ENCODE measurements around the gene BCL2L15. TPM values are rescaled to one million over a fixed set of nuclear protein-coding genes. Genes with fewer than 3 reads are reported as not detected.
A peak's percentile ranks its signal among the peaks of the same experiment; 100 is the strongest.

The BCL2L15 gene
- 1 to 10 TPM; 1.0 to 6.2 (median 1.7) TPM for total RNA-seq

DNA sequence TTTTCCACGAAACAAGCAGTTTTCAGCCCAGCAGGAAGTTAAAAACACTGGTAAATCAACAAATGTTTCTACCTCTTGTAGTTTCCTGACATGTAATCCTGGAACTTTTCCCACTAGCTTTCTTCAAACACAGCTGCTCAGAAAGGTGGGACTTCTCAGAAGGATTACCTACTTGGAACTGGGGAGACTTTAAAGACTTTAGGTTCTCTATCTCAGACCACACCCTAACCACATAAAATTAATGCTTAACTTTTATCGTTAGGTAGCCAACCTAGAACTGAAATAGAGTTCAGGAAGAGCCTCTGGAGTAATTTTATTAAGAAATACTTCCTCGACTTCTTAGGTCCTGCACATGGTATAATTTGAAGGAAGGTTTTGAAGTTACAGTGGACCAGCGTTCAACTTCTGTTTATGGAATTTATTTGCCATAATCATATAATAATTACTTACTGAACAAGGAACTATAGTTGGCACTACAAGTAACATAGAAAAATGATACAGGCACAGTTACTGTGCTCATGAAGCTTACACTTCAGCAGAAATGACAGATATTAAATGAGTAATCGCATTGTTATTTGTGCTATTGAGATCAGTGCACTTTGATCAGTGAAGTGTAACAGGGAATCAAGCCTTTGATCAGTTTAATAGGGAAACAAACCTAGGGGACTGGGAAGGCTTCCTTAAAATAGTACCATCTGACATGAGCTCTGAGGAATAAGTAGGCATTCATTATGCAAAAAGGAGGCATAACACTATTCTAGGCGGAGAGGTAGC is at the start of gene BCL2L15:
BCL2L15 (minus strand) TSS at position 180 of the 774 bp plus-strand sequence. CDS start 206 bp downstream, outside the sequence.
- peak within 1 kb of the TSS in 2 of 4 donors; percentile 14 to 17 for H3K4me3 ChIP-seq
- H3K4me1 ChIP-seq = no peaks in the 10 kb centered on the region
- no peaks in the 10 kb centered on the region for H3K9me3 ChIP-seq
- no peaks in the 10 kb centered on the region for H3K27me3 ChIP-seq
- H3K27ac ChIP-seq = peak within 1 kb of the TSS; percentile 32 to 73 (median 55)
- TF ChIP-seq EP300 (IDR thresholded peaks at IDR 0.05) (no peak), POLR2AphosphoS5 (IDR thresholded peaks at IDR 0.05) (no peak)
- peak; percentile 24 to 81 for ATAC-seq (ENCODE audit: low FRiP score in 2 of 2)
- 54 to 65% methylated on average over 6 of the region's 6 CpGs for WGBS, 2 donors
- H3K36me3 ChIP-seq = no peaks in the 10 kb centered on the region
- DNase-seq = no peak

DNA sequence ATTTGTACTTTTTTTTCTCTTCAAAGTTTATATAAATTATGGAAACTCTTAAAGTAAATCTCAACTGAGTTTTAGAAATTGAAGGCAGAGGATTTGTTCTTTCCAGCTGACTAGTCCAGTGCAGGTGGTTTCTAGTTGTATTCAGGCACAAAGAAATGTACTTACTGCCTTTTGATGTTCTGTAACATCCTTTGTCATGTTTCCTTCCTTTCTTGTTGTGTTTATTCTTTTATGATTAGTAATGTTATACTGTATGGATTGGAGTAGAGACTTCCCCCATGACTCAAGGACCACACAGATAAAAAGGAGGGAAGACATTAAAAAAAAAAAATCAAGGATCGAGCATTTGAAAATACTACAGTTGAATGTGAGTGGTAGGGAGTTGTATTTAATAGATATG is 49.8 kb upstream of the BCL2L15 start:
- DNase-seq = no peak
- H3K27ac ChIP-seq = peak overlapping the region in 1 of 4 donors; percentile 35
- peaks cover 29 to 62% (median 45%) of the 10 kb centered on the region in 4 donors for H3K4me1 ChIP-seq
- WGBS, 2 donors = 47 to 63% methylated on average over 1 of the region's 1 CpG
- no peak overlapping the region for H3K4me3 ChIP-seq
- H3K9me3 ChIP-seq = no peaks in the 10 kb centered on the region
- no peak for ATAC-seq (ENCODE audit: low FRiP score in 2 of 2)
- peaks cover 5 to 19% (median 13%) of the 10 kb centered on the region in 4 donors for H3K36me3 ChIP-seq
- H3K27me3 ChIP-seq = no peaks in the 10 kb centered on the region
- TF ChIP-seq, protein P1, sequence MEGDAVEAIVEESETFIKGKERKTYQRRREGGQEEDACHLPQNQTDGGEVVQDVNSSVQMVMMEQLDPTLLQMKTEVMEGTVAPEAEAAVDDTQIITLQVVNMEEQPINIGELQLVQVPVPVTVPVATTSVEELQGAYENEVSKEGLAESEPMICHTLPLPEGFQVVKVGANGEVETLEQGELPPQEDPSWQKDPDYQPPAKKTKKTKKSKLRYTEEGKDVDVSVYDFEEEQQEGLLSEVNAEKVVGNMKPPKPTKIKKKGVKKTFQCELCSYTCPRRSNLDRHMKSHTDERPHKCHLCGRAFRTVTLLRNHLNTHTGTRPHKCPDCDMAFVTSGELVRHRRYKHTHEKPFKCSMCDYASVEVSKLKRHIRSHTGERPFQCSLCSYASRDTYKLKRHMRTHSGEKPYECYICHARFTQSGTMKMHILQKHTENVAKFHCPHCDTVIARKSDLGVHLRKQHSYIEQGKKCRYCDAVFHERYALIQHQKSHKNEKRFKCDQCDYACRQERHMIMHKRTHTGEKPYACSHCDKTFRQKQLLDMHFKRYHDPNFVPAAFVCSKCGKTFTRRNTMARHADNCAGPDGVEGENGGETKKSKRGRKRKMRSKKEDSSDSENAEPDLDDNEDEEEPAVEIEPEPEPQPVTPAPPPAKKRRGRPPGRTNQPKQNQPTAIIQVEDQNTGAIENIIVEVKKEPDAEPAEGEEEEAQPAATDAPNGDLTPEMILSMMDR (IDR thresholded peaks at IDR 0.05) = no peak
- TF ChIP-seq POLR2A (IDR thresholded peaks at IDR 0.05) (no peak), POLR2AphosphoS5 (IDR thresholded peaks at IDR 0.05) (no peak), EP300 (IDR thresholded peaks at IDR 0.05) (no peak)

DNA sequence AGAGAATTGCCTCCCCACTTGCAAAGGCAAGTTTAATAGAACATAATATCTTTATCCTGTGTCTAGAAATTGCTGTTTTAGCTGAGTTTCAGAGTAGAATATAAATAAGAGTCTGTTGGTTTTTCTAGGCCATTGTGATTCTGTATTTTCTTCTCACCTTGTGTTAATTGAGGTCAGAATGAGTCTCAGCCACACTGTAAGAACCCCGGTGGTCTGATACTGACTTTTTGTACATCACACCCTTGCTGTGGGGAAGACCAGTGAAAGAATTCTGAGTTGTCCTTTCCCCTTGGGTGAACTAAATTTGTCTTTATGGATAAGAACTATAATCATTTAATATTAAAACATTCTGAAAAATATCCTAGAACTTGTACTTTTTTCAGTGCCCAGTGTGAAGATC is 48.6 kb upstream of the BCL2L15 start:
- Histone ChIP-seq H3K9me3 (no peaks in the 10 kb centered on the region), H3K36me3 (peaks cover 5 to 7% (median 7%) of the 10 kb centered on the region in 4 donors), H3K4me3 (no peak overlapping the region), H3K27me3 (no peaks in the 10 kb centered on the region), H3K4me1 (peaks cover 39 to 71% (median 54%) of the 10 kb centered on the region in 4 donors), H3K27ac (no peak overlapping the region)
- no peak for ATAC-seq (ENCODE audit: low FRiP score in 2 of 2)
- WGBS, 2 donors = 70 to 82% methylated on average over 1 of the region's 1 CpG
- no peak for DNase-seq
- TF ChIP-seq POLR2AphosphoS5 (IDR thresholded peaks at IDR 0.05) (no peak), EP300 (IDR thresholded peaks at IDR 0.05) (no peak), POLR2A (IDR thresholded peaks at IDR 0.05) (no peak)
- TF ChIP-seq, protein P1 (IDR thresholded peaks at IDR 0.05) = no peak

DNA sequence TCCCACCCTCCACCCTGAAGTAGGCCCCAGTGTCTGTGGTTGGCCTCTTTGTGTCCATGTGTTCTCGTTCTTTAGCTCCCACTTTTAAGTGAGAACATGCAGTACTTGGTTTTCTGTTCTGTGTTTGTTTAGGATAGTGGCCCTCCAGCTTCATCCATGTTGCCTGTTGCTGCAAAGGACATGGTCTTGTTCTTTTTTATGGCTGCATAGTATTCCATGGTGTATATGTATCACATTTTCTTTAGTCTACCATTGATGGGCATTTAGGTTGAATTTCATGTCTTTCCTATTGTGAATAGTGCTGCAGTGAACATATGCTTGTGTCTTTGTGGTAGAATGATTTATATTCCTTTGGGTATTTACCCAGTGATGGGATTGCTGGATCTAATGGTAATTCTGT is 47.8 kb upstream of the BCL2L15 start:
- Histone ChIP-seq H3K9me3 (no peaks in the 10 kb centered on the region), H3K27ac (no peak overlapping the region), H3K4me3 (no peak overlapping the region), H3K36me3 (no peaks in the 10 kb centered on the region), H3K27me3 (no peaks in the 10 kb centered on the region), H3K4me1 (peaks cover 44 to 72% (median 52%) of the 10 kb centered on the region in 4 donors)
- ATAC-seq (ENCODE audit: low FRiP score in 2 of 2) (no peak), DNase-seq (no peak)
- WGBS, 2 donors = 93 to 100% methylated on average over 1 of the region's 1 CpG
- TF ChIP-seq EP300 (IDR thresholded peaks at IDR 0.05) (no peak), POLR2AphosphoS5 (IDR thresholded peaks at IDR 0.05) (no peak), POLR2A (IDR thresholded peaks at IDR 0.05) (no peak)
- TF ChIP-seq, protein P1 (IDR thresholded peaks at IDR 0.05) = no peak

DNA sequence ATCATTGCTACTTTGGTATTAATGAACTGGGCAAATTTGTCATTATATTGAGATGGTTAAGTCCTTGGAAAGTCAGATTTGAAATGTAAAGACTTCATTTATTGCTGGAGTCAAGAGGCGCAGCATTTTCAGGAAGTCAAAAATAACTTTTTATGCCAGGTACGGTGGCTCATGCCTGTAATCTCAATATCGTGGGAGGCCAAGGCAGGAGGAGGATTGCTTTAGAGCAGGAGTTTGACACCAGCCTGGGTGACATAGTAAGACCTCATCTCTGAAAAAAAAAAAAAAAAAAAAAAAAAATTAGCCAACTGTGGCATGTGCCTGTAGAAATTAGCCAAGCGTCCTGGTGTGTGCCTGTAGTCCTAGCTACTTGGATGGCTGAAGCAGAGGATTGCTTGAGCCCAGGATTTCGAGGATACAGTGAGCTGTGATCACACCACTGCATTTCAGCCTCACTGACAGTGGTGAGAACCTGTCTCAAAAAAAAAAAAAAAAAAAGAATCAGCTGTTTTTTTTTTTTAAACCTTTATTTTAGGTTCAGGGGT is 47.2 kb upstream of the BCL2L15 start:
- no peaks in the 10 kb centered on the region for H3K9me3 ChIP-seq
- no peak for ATAC-seq (ENCODE audit: low FRiP score in 2 of 2)
- 69 to 76% methylated on average over 5 of the region's 5 CpGs for WGBS, 2 donors
- no peak for DNase-seq
- peaks cover 44 to 66% (median 48%) of the 10 kb centered on the region in 4 donors for H3K4me1 ChIP-seq
- H3K4me3 ChIP-seq = no peak overlapping the region
- H3K27me3 ChIP-seq = no peaks in the 10 kb centered on the region
- no peaks in the 10 kb centered on the region for H3K36me3 ChIP-seq
- peak overlapping the region in 1 of 4 donors; percentile 35 for H3K27ac ChIP-seq
- TF ChIP-seq POLR2A (IDR thresholded peaks at IDR 0.05) = no peak
- no peak for TF ChIP-seq EP300 (IDR thresholded peaks at IDR 0.05)
- TF ChIP-seq, protein P1 (IDR thresholded peaks at IDR 0.05) = no peak
- no peak for TF ChIP-seq POLR2AphosphoS5 (IDR thresholded peaks at IDR 0.05)

All from upper lobe of left lung (tissue), 6 donors.